ENCODE results near the gene GPRC5C. TPM values are rescaled to one million over a fixed set of nuclear protein-coding genes. Genes with fewer than 3 reads are reported as not detected.
A peak's percentile ranks its signal among the peaks of the same experiment; 100 is the strongest.

The GPRC5C gene
- total RNA-seq, 4 donors from 2014 or later, result 62.5 to 263 (median 174) TPM

- peaks cover 15 to 43% (median 32%) of the 10 kb centered on the region in 4 donors for H3K4me1 ChIP-seq
- no peaks in the 10 kb centered on the region for H3K9me3 ChIP-seq
- TF ChIP-seq POLR2AphosphoS5 (IDR thresholded peaks at IDR 0.05) (no peak), CTCF (IDR thresholded peaks at IDR 0.05) (peak in 1 of 5 experiments; percentile 36)
- no peaks in the 10 kb centered on the region for H3K27me3 ChIP-seq
- peak overlapping the region; percentile 11 to 51 (median 26) for H3K4me3 ChIP-seq
- WGBS, 2 donors (ENCODE audit: low coverage in 1 of 2), result no CpG with 5 or more reads among the region's 43 CpGs
- in situ Hi-C loops (cut with MboI; ENCODE audit: low pct_ligation_motif_present in 1 of 4, low pct_unique_long_range_greater_than_20kb in 1 of 4, low sequenced_read_pairs in 3 of 4) (loop anchor here in 1 of 4 donors (10.0 kb wide), 1 partner anchor 249 kb away; the partner anchor contains the start of gene RPL38), intact Hi-C loops (cut with DNase I; ENCODE audit: low total_unique reads) (no loop called here)
- no peak for DNase-seq
- no peaks in the 10 kb centered on the region for H3K36me3 ChIP-seq
- peak overlapping the region; percentile 81 to 83 (median 82) for H3K27ac ChIP-seq
These were observed 21.8 kb downstream of the GPRC5C start for GRCh38 chr17:74453665-74454196.

- 16% methylated on average over 30 of the region's 40 CpGs; no CpG with 5 or more reads in 1 of the 2 donors for WGBS, 2 donors (ENCODE audit: low coverage in 1 of 2)
- H3K4me1 ChIP-seq, result peaks cover 15 to 43% (median 32%) of the 10 kb centered on the region in 4 donors
- TF ChIP-seq CTCF (IDR thresholded peaks at IDR 0.05), result peak in 3 of 5 experiments; percentile 22 to 68 (median 45)
- peak; percentile 73 for TF ChIP-seq POLR2A (IDR thresholded peaks at IDR 0.05)
- TF ChIP-seq POLR2AphosphoS5 (IDR thresholded peaks at IDR 0.05), result peak; percentile 63 to 78 (median 71)
- no peak for TF ChIP-seq EP300 (IDR thresholded peaks at IDR 0.05; ENCODE audit: low read depth)
- intact Hi-C loops (cut with DNase I; ENCODE audit: low total_unique reads), result no loop called here
- no peaks in the 10 kb centered on the region for H3K36me3 ChIP-seq
- peak overlapping the region; percentile 81 to 83 (median 82) for H3K27ac ChIP-seq
- H3K9me3 ChIP-seq, result no peaks in the 10 kb centered on the region
- peak; percentile 94 for DNase-seq
- H3K4me3 ChIP-seq, result peak overlapping the region in 3 of 4 donors; percentile 17 to 51 (median 35)
- H3K27me3 ChIP-seq, result no peaks in the 10 kb centered on the region
- in situ Hi-C loops (cut with MboI; ENCODE audit: low pct_ligation_motif_present in 1 of 4, low pct_unique_long_range_greater_than_20kb in 1 of 4, low sequenced_read_pairs in 3 of 4), result loop anchor here in 2 of 4 donors (5.0 to 10.0 kb wide), 2 partner anchors 77 to 250 kb away; partner anchors contain the start of gene RPL38 (in 1 of the 2)
These were observed 22.5 kb downstream of the GPRC5C start for GRCh38 chr17:74454197-74455024.

- Histone ChIP-seq H3K9me3 (no peaks in the 10 kb centered on the region), H3K27ac (peak overlapping the region; percentile 81 to 83 (median 82)), H3K4me1 (peaks cover 15 to 43% (median 32%) of the 10 kb centered on the region in 4 donors), H3K36me3 (no peaks in the 10 kb centered on the region), H3K4me3 (no peak overlapping the region), H3K27me3 (no peaks in the 10 kb centered on the region)
- DNase-seq, result peak; percentile 57
- in situ Hi-C loops (cut with MboI; ENCODE audit: low pct_ligation_motif_present in 1 of 4, low pct_unique_long_range_greater_than_20kb in 1 of 4, low sequenced_read_pairs in 3 of 4), result loop anchor here in 2 of 4 donors (5.0 to 10.0 kb wide), 2 partner anchors 78 to 250 kb away; partner anchors contain the start of gene RPL38 (in 1 of the 2)
- intact Hi-C loops (cut with DNase I; ENCODE audit: low total_unique reads), result no loop called here
- TF ChIP-seq EP300 (IDR thresholded peaks at IDR 0.05; ENCODE audit: low read depth) (peak; percentile 21), POLR2A (IDR thresholded peaks at IDR 0.05) (no peak)
- WGBS, 2 donors (ENCODE audit: low coverage in 1 of 2), result 29 to 61% methylated on average over 3 to 11 of the region's 15 CpGs
These were observed 23.2 kb downstream of the GPRC5C start for GRCh38 chr17:74455025-74455545.

- H3K27me3 ChIP-seq, result no peaks in the 10 kb centered on the region
- DNase-seq, result no peak
- in situ Hi-C loops (cut with MboI; ENCODE audit: low pct_ligation_motif_present in 1 of 4, low pct_unique_long_range_greater_than_20kb in 1 of 4, low sequenced_read_pairs in 3 of 4), result loop anchor here in 2 of 4 donors (5.0 to 10.0 kb wide), 2 partner anchors 79 to 251 kb away; partner anchors contain the start of gene RPL38 (in 1 of the 2)
- intact Hi-C loops (cut with DNase I; ENCODE audit: low total_unique reads), result no loop called here
- H3K4me1 ChIP-seq, result peaks cover 15 to 43% (median 32%) of the 10 kb centered on the region in 4 donors
- 91 to 100% methylated on average over 1 to 5 of the region's 5 CpGs for WGBS, 2 donors (ENCODE audit: low coverage in 1 of 2)
- peak overlapping the region in 1 of 4 donors; percentile 83 for H3K27ac ChIP-seq
- no peaks in the 10 kb centered on the region for H3K9me3 ChIP-seq
- no peaks in the 10 kb centered on the region for H3K36me3 ChIP-seq
- TF ChIP-seq EP300 (IDR thresholded peaks at IDR 0.05; ENCODE audit: low read depth) (no peak), CTCF (IDR thresholded peaks at IDR 0.05) (no peak), POLR2AphosphoS5 (IDR thresholded peaks at IDR 0.05) (no peak)
- H3K4me3 ChIP-seq, result no peak overlapping the region
These were observed 23.9 kb downstream of the GPRC5C start for GRCh38 chr17:74455821-74456220.

All from transverse colon (tissue), 4 donors.